Measurements from ENCODE around the gene HOXB6.

The HOXB6 gene

GRCh38 chr17:48568499-48569239 is 36.1 kb downstream of the HOXB6 start:
- no peak for DNase-seq (ENCODE audit: low read depth in 2 of 3, low spot score in 1 of 3)

- no peak for DNase-seq (ENCODE audit: low read depth in 2 of 3, low spot score in 1 of 3)
Measured at GRCh38 chr17:48567646-48568354, 37.0 kb downstream of the HOXB6 start.

GRCh38 chr17:48567209-48567608 is 37.6 kb downstream of the HOXB6 start:
- DNase-seq (ENCODE audit: low read depth in 2 of 3, low spot score in 1 of 3) = no peak

GRCh38 chr17:48566717-48567116 is 38.1 kb downstream of the HOXB6 start:
- DNase-seq (ENCODE audit: low read depth in 2 of 3, low spot score in 1 of 3) = no peak

- DNase-seq (ENCODE audit: low read depth in 2 of 3, low spot score in 1 of 3) = no peak
Measured at GRCh38 chr17:48565925-48566710, 38.7 kb downstream of the HOXB6 start.

- no peak for DNase-seq (ENCODE audit: low read depth in 2 of 3, low spot score in 1 of 3)
Measured at GRCh38 chr17:48565022-48565554, 39.7 kb downstream of the HOXB6 start.

GRCh38 chr17:48564188-48565021 is 40.4 kb downstream of the HOXB6 start:
- DNase-seq (ENCODE audit: low read depth in 2 of 3, low spot score in 1 of 3) = no peak

GRCh38 chr17:48563867-48564187 is 41.0 kb downstream of the HOXB6 start:
- no peak for DNase-seq (ENCODE audit: low read depth in 2 of 3, low spot score in 1 of 3)

- no peak for DNase-seq (ENCODE audit: low read depth in 2 of 3, low spot score in 1 of 3)
Measured at GRCh38 chr17:48563385-48563838, 41.4 kb downstream of the HOXB6 start.

- no peak for DNase-seq (ENCODE audit: low read depth in 2 of 3, low spot score in 1 of 3)
Measured at GRCh38 chr17:48562934-48563333, 41.9 kb downstream of the HOXB6 start.

- DNase-seq (ENCODE audit: low read depth in 2 of 3, low spot score in 1 of 3) = no peak
Measured at GRCh38 chr17:48561884-48562810, 42.6 kb downstream of the HOXB6 start.

GRCh38 chr17:48559840-48560817 is 44.7 kb downstream of the HOXB6 start:
- DNase-seq (ENCODE audit: low read depth in 2 of 3, low spot score in 1 of 3) = no peak

GRCh38 chr17:48559122-48559839 is 45.5 kb downstream of the HOXB6 start:
- no peak for DNase-seq (ENCODE audit: low read depth in 2 of 3, low spot score in 1 of 3)

- no peak for DNase-seq (ENCODE audit: low read depth in 2 of 3, low spot score in 1 of 3)
Measured at GRCh38 chr17:48558831-48559121, 46.0 kb downstream of the HOXB6 start.

GRCh38 chr17:48558057-48558830 is 46.5 kb downstream of the HOXB6 start:
- DNase-seq (ENCODE audit: low read depth in 2 of 3, low spot score in 1 of 3) = no peak

- no peak for DNase-seq (ENCODE audit: low read depth in 2 of 3, low spot score in 1 of 3)
Measured at GRCh38 chr17:48556576-48557401, 48.0 kb downstream of the HOXB6 start.

GRCh38 chr17:48556229-48556575 is 48.6 kb downstream of the HOXB6 start:
- no peak for DNase-seq (ENCODE audit: low read depth in 2 of 3, low spot score in 1 of 3)
